ENCODE measurements around the gene BCHE. TPM values are rescaled to one million over a fixed set of nuclear protein-coding genes. Genes with fewer than 3 reads are reported as not detected.

Gene BCHE
- 15.4 and 24.3 TPM in 2 replicates for total RNA-seq

DNA sequence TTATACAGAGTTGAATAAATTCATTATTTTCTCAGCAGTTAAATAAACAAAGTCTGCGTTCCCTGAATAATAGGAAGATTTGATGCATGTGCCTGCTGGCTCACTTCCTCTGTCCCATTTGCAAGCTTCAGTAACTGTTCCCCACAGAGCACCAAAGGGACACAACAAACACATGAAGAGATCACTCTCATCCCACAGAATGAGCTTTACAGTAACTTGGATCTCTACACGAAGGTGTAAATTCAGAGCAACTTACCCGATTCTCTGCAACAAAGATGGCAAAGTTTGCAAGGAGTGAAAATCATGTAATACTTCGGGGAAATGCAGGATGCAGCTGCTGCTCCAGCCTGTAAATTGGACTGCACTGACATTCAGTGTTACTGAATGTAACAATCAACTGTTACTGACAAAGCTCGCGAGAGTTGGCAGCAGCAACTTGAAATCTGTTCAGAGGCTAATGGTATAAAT lies at the start of gene BCHE:
Gene BCHE (minus strand): TSS at position 366 of the 468 bp plus-strand sequence. CDS start 6,390 bp downstream, outside the sequence.
- DNase-seq (ENCODE audit: low read depth in 2 of 2), result peak; percentile 3 to 56

DNA sequence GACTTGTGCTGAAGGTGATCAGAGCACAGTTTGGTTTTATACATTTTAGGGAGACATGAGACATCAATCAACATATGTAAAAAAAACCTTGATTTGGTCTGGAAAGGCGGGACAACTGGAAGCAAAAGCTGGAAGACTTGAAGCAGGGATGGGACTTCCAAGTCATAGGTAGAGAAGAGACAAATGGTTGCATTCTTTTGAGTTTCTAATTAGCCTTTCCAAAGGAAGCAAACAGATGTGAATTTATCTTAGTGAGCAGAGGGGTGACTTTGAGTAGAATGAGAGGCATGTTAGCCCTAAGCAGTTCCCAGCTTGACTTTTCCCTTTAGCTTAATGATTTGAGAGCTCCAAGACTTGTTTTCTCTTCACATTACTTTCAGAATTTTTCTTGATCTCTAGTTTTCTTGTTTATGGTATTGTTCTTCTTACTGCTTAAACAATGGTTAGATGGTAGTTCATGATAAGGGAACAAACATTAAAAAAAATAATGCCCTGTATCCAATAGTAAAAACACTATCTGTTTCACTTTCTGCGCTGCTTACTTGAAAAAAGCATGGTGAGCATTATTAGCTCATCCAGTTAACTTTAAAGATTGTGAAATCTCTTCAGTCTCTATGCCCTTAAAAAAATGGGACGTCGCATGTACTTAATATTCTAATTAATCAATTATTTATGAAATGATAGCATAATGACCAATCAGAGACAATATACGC lies 48.5 kb upstream of the BCHE start:
- no peak for DNase-seq (ENCODE audit: low read depth in 2 of 2)

DNA sequence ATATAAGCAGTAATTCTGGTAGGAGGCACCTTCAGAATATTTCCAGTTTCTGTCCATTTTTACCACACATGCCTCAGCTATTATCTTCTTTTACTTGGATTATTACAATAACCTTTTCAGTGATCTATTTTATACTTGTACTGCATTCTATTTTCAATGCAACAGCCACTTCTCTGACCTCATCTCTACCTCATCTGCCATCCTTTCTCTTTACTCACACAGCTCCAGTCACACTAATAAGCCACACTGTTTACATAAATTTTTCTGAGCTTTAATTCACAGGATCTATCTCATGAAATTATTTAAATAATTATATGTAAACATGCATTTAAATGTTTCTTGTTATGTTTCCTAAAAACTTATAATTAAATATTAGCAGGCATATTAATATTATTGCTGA lies 47.3 kb upstream of the BCHE start:
- no peak for DNase-seq (ENCODE audit: low read depth in 2 of 2)

DNA sequence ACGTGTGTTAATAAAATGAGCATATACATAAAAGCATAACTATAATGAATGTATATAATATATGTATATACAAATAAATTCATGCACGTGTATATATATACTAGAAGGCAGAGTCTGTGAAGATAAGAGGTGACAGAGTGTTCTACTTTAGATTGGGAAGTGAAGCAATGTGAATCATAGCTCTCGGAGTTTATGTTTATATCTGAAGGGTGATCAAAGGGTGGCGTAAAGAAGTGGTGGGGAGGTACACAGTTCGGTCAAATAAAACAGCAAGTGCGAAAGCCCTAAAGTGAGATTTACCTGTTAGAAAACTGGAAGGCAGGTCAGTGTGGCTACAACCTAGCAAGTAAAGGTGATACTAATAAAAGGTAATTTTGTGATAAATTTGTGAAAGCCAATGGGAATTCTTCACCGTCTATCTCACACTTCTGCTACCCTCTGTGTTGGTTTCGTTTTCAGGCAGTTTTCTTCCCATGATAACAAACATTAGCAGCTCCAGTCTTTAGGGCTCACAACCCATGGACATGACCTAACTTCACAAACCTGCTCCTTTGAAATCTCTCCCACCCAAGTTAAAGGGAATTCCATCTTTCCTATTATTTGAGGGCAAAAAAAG lies 46.7 kb upstream of the BCHE start:
- no peak for DNase-seq (ENCODE audit: low read depth in 2 of 2)

DNA sequence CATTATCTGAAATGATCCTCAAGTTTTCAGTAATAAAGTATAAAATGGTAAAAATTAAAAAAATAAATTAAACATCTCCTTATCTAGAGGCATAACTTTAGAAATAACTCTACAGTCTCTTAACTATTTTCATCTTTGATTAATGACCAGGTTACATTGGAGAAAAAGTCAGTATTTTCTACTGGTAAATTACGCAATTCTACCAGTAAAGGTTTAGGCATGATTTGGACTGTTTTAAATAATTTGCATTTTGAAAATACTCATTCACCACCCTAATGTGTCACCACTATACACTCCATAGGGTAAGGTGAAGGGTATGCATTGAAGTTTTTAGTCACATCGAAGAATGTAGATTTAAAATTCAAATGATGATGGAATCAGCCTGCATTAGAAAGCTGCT lies 45.9 kb upstream of the BCHE start:
- DNase-seq (ENCODE audit: low read depth in 2 of 2), result no peak

DNA sequence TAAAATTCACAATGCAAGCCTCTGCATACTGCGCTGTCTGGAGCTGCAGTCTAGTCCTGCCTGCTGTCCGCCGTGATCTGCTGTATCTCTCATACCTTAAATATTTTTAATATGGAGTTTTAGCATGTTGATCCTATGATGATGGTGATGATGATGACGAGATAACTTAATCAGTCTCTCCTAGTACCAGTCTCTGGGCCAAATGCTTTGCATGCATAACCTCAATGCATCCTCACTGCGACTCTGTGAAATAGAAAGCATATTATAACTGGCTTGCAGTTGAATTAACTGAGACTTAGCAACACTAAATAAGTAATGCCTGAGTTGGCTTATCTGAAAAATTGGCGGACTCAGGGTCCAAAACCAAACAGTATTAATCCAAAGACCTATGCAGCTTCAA lies 38.4 kb upstream of the BCHE start:
- DNase-seq (ENCODE audit: low read depth in 2 of 2), result no peak

DNA sequence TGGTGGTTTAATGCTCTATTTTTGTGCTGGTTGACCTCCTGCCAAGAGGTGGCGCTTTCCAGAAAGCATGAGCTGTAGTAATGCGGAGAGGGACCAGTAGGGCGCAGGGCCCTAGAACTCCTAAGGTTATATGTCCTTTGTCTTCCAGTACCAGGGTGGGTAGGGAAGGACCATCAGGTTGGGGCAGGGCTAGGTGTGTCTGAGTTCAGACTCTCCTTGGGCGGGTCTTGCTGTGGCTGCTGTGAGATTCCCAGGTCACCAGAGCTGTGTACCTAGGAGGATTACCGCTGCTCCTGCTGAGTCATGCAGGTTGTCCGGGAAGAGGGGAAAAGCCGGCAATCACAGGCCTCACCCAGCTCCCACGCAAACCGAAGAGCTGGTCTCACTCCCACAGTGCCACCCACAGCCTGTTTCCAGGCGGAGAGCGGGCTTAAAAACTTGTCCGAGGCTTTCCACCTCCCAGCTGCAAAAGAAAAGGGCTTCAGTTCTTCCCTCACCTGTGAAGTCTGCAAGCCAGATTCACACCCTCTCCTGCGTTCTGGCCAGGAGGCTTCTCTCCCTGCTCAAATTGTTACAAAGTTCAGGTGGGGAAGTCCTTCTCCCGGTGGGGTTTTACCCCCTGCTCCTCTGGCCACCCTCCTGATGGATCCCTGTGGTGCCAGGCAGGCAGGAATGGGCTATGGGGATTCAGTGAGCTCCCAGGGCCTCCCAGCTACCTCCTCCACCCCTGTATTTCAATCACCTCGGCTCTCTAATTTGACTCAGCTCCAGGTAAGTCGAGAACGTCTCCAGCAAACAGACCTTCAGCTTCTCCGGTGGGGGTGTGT lies 37.7 kb upstream of the BCHE start:
- DNase-seq (ENCODE audit: low read depth in 2 of 2), result no peak

DNA sequence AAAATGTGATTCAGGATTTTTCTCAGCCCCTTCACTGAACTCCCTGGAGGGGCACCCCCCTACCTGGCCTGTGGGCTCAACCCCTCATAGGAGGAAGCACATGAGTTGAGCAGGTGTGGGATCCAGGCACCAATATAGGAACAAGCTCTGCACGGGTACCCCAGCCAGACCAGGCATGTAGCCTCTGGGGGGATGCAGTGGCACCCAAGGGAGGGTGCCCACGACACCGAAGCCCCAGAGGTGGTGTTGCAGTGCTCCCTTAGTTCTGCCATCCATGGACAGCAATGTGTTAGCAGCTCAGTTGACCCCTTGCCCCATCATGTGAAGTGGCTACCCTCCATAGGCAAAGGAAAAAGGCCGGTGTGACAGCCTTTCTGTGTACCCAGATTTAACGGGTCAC lies 30.9 kb upstream of the BCHE start:
- DNase-seq (ENCODE audit: low read depth in 2 of 2), result no peak

DNA sequence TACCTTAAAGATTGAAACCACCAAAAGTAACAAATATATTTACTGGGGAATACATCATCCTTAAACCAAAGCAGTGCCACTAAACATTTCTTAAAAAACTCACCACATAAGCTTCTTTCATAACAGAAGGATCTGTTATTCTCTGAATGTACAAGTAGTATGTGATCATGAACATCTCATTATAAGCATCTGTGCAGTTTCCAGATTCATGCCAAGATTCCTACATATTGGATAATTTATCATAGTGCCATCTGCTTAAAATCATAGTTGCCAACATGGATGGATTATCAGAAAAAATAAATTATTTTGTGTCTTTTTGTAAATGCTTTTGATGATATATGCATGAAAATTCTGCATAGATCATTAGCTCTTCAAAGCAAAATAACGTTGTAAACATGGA lies 21.8 kb upstream of the BCHE start:
- DNase-seq (ENCODE audit: low read depth in 2 of 2), result no peak

DNA sequence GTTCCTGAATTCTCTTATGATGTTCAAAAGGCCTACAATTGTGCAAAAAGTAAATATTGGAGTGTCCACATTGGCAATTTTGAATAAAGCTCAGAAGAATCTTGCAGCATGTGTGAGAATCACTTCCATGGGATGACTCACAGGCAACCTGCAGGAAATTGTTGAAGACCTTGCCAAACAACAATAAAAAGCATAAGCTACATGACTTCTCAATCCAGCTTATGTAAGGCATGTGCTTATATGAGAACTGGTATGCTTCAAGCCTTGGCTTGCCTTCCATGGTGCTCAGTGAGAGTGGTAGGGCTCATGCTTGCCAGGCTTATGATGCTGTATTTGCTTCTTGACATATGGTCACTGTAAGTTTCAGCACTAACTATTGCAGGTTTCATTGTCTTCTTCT lies 18.4 kb upstream of the BCHE start:
- DNase-seq (ENCODE audit: low read depth in 2 of 2), result peak; percentile 24 to 53

DNA sequence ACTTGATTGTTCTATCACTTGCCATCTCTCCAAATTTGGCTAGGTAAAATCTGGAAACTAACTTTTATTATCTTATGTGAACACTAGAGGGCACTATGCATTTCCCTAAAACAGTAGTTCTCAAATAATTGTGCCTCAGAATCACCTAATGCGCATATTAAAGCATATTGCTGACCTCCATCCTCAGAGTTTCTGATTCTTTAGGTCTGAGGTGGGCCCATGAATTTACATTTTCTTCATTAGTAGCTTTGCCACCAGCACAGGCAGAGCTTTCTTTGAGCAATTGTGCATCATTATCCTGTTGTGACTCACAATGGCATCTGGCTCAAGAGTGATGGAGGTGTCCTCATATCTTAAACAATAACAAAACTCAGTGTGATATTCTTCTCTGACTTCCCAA lies 17.5 kb upstream of the BCHE start:
- peak; percentile 4 to 6 for DNase-seq (ENCODE audit: low read depth in 2 of 2)

DNA sequence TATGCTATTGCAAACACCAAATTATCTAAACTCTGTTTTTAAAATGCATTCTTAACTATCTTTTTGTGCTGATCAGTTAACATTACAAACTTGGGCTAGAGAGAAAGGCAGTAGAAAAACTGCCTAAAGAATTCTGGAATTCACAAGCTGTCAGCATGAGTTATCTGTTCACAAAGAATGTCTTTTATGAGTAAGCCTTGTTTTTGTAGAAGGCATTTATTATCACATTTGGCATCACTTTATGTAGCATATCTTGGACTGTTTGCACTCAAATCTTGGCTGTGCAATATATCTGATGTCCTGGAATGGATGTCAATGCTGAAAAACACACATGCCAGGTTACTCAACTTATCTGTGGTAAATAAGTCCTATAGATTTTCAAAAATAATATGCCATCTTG lies 15.5 kb upstream of the BCHE start:
- no peak for DNase-seq (ENCODE audit: low read depth in 2 of 2)

DNA sequence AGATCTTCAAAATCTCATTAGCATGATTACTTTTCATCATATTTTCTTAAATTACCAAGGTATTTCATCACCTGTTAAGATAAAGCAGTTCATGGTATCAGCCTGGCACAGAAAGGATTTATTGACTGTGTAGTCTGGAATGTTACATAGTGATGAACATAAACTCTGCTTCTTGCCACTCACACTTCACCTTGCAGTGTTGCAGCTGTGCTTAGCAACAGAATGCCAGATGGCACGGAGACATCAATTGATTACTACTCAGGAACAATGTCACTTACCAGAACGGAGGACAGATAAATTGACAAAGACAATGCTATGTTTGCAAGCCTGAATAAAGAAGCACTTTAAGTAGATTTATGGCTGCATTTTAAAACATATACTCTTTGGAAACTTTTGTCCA lies 15.0 kb upstream of the BCHE start:
- no peak for DNase-seq (ENCODE audit: low read depth in 2 of 2)

DNA sequence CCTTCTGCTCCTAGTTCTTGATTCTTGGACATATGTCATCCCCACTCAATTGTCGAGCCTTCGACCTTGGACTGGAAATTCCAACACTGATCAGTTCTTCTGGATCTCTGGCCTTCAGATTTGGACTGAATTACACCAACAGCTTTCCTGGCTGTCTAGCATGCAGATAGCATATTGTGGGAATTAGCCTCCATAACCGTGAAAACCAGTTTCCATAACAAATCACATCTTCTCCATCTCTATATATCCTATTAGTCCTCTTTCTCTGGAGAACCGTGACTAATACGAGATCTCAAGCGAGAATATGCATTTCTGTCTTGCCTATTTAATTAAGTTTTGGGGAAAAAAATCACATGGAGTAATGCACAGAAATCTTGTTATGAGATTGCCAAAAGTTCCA lies 8.8 kb upstream of the BCHE start:
- no peak for DNase-seq (ENCODE audit: low read depth in 2 of 2)

DNA sequence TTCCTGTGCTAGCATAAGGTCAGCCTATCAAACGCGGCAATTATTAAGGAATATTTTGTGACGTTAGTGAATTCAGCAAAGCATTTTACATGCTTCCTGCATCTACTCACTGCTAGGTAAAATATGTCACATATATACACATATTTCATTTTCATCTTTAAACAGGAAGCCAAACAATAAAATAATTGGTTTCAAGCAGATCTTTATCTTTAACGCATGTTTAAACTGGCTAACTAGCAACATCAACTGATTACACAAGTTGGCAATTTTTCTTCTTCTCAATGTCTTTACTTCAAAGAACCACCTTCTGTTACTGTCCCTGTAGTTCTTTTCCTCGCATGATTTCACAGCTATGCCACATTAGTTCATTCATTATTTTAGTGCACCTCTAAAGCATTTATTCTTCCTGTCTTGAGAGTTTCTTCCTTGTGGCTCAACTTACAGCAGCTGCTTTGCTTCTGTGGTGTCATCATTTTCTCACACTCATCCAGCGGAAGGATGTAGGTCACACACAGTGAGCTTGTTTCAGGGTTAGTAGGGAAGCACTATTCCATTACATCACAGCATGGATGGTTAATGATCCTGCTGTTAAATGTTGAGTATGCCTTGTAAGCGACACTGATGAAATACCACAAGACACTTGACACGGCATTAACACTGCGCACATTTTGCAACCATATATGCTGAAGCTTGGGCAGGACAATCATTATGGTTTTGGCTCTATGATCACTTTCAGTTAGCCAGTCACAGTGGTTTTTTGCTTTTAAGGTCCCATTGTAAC lies 2.3 kb upstream of the BCHE start:
- DNase-seq (ENCODE audit: low read depth in 2 of 2), result no peak

DNA sequence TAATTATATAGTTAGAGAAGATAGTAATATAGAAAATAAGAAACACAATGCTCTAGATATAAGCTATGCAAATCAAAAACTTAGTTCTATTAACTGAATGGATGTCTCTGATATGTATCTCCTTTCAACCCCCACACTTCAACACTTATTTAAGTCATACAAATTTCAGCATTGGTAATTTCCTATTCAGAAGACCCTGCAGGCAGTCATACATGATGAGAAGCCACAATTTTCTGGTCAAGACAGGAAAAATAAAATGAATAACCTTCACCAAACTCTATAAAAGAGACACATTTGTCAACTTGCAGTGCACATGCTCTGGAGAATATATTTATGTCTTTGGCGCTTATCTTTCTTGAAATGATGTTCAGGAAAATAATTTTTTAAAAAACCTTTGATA lies 578 bp upstream of the BCHE start:
- DNase-seq (ENCODE audit: low read depth in 2 of 2), result no peak

DNA sequence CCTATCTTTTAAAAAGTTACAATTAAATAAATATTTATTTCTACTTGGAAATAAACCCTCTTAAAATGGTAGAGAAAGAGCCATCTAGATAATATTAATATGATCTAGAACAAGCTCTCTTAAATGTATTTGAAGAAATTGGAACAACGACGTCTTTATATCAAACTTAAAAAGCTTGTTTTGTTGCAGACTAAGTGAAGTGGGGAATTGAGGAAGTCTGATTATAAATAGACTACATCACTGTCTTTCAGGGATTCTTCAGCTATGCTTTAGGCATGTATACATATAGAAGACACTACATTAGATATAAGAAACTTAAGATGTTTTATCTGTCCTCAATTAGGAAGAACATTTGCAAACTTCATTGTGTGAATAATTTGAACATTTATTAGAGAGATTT lies 1.8 kb downstream of the BCHE start:
- DNase-seq (ENCODE audit: low read depth in 2 of 2), result no peak

DNA sequence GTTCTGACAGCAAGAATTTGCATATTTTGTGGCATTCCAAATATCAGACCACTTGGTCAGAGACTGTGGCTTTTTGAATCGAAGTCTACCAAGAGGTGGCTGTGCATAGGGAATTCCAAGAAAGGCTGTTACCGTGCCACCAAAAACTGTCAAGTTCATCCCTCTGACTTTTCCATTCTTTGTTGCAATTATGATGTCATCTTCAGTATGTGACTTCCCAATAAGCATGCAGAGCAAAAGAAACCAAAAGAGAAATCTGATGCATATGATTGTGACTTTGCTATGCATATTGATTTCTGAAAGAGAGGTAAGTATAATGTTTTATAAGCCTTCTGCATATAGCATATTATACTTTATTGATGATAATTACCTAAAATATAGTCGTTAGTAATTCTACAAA lies 6.5 kb downstream of the BCHE start:
- DNase-seq (ENCODE audit: low read depth in 2 of 2), result no peak

DNA sequence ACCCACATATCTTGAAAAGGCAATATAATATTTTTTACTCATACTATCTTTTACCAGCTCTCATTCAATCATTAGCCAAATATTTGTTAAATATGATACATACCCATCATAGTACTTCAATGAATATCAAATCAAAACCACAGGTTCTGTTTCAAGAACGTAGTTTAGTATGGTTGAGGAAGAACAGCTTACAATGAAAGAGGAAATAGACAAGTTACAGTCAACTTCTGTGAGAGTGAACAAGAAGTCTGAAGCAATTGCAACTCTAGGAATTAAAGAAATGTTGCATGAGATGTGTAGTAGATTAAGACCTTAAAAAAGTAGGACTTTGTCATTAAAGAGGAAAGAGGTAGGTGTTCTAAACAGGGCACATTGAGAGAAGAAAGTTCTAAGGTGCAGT lies 9.3 kb downstream of the BCHE start:
- DNase-seq (ENCODE audit: low read depth in 2 of 2), result no peak

DNA sequence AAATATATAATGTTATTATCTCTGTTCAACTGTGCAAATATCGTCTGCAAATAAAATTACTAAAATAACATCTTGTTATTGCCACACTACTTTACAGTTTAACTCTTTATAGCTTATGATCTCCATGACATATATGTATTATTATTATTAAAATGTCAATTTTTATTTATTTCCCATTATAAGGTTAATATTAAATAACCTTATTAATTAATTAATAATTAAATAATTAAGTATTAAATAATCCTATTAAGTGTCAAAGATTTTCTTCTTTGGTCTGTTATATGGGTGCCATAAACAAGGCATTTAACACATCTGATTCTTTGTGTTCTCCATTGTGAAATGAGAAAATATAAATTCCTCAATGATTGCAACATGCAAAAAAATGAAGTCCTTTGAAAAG lies 10.0 kb downstream of the BCHE start:
- DNase-seq (ENCODE audit: low read depth in 2 of 2), result no peak

DNA sequence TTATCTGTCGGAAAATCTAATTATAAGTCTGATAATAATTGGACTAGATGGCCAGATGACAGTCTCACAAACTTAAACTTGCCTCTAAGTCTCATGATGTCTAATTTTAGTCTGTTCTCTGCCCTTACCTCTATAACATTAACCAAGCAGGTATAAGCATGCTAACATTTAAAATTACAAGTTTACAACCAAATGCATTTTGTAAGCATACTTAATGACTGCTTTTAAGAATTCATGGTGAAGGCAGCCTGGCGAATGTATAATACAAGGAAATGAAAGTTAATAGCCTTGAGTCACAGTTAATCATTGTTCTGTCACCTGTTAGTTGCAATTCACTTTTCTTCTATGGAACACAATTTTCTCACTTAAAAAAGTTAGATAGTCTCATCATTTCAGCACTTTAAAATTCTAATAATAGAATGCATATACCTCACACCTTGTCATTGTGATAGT lies 16.5 kb downstream of the BCHE start:
- DNase-seq (ENCODE audit: low read depth in 2 of 2), result no peak
